DMS114 treated with DMSO at 0.1 percent for 48 hours (cell line): ENCODE measurements around the gene MYBBP1A.
"Not testable (repeated sequence)": the region's sequence is repeated elsewhere in the genome, so short reads cannot be mapped to it uniquely, and the experiment has no call there.

ENCODE experiments used
- DNase-seq: peaks from one replicate; lab custom pipeline; 2025; ENCODE audit not compliant: unreplicated experiment; lab: John Stamatoyannopoulos, UW

MYBBP1A gene

DNA sequence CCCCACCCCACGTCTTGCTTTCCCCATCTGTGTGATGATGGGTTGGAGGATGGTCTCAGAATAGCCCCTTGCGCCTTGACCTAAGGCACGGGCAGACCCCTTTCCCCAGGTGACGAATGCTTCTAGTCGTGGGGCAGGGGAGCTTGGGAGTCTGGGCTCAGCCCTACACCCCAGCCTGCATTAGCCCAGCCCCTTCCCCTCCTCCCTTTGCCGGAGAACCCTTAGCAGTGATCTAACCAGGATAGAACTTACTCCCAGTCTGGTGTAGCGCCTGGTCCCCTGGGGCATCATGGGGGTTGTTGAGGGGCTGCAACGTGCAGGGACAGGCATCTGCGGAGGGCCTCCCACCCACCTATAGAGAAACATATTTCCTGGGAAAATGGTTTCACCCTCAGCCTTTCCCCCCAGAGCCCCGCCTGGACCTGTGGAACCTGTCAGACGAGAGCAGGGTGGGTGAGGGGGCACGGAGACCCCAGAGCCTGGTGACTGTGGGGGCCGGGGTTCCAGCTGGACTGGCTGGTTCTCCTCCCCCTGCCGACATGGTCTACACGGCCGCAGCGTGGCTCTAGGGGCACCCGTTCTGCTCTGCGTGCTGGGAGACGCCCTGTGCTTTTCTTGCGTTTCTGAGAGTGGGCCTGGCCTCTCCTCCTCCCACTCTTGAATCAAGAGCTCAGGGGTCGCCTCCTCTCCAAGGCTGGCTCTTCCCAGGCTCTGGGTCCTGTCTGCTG, 33.9 kb upstream of the MYBBP1A start:
- DNase-seq = no peak

- DNase-seq = no peak
Measured at GRCh38 chr17:4588391-4588790, 33.2 kb upstream of the MYBBP1A start.

DNA sequence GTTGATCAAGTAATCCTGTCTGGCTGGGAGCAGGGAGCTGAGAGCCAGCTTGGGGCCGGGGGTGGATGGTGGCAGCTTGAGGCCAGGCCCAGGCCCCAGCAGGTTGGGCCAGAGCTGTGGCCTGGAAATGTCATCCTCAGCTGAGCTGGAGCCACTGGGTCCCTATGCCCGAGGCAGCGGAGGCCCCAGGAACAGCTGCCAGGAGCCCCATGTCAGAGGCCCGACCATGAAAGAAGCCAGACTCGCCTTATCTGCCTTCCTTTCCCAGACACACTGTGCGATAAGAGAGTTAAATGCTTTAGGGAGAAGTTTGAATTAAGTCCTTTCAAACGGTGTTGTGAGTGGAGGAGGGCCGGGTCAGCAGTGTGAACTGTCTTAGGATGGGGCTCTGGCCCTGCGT, 32.6 kb upstream of the MYBBP1A start:
- no peak for DNase-seq

- DNase-seq = no peak
Measured at GRCh38 chr17:4587195-4587594, 32.0 kb upstream of the MYBBP1A start.

- no peak for DNase-seq
Measured at GRCh38 chr17:4586043-4586442, 30.9 kb upstream of the MYBBP1A start.

DNA sequence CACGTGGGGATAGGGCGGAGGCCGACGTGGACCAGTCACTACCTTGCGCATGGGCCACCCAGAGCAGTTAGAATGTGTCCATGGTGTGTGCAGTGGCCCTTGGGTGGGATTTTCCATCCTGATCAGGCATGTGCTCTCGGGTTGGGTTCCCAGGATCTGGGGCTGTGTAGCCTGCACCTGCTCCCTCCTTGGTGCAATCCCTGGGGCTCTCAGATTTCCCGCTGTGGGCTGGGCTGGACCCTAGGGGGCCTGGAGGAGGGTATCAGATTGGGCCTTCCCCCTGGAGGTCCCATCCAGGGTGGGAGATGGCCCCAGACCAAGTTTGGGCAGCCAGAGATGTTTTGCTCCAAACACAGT, 30.4 kb upstream of the MYBBP1A start:
- DNase-seq = no peak

GRCh38 chr17:4584917-4585637, 29.9 kb upstream of the MYBBP1A start:
- no peak for DNase-seq

- no peak for DNase-seq
Measured at GRCh38 chr17:4584101-4584916, 29.1 kb upstream of the MYBBP1A start, which contains the start of gene SMTNL2. Gene SMTNL2 (plus strand): TSS chr17:4584529. CDS start chr17:4584606, 77 bp downstream.

GRCh38 chr17:4583782-4584100, 28.6 kb upstream of the MYBBP1A start:
- peak; percentile 37 for DNase-seq

- no peak for DNase-seq
Measured at GRCh38 chr17:4583206-4583605, 28.0 kb upstream of the MYBBP1A start.

DNA sequence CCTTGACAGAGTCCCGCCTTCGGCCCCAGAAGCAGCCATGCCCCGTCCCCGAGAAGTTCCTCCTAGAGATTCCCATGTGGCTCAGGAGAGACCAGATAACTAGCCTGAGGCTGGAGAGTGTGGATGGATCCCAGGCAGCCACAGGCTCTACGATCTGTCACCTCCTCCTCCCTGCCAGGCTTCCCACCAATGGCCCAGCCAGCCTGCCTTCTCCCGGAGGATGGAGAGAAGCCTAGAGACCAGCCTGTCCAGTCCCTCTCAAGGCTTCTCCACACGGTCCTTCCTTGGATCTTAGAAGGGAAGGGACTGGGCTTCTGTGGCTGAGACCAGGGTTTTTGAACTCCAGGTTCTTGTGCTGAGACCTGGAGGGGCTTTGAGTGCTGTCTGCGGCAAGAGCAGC, 27.5 kb upstream of the MYBBP1A start:
- DNase-seq = no peak

DNA sequence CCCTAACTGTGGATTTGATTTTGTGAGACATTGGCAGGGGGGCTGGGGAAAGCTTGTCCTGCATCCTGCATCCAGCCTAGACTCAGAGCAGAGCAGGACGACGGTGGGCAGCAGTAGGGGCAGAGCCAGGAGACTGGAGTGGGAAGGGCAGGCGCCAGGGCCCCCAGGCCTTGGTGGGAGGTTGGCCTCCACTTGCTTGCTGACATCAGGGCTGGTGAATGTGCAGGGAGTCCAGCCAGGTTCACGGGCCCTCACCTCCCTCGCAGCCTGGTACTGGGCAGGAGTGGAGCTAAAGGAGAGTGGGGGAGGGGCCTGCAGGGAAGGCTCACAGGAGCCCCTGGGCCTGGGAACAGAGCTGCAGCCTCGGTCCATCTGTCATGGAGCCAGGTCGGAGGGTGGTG, 26.9 kb upstream of the MYBBP1A start:
- no peak for DNase-seq

DNA sequence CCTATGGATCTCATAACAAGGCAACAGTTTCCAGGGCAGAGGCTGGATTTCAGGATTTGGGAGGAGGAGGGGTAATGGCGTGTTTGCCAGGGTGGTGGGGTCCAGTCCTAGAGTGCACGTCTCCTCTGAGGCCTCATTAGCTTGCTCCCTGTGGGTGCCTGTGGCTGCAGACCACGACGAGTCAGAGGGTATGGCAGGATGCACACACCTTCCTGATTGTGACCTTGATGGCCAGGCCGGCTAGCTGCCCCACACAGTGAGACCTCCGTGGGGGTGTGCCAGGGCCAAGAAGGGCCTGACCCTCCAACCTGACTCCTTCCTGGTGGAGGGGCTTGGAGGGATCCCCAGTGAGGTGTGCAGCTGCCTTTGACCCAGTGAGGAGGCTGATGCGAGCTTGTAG, 25.1 kb upstream of the MYBBP1A start:
- DNase-seq = no peak

DNA sequence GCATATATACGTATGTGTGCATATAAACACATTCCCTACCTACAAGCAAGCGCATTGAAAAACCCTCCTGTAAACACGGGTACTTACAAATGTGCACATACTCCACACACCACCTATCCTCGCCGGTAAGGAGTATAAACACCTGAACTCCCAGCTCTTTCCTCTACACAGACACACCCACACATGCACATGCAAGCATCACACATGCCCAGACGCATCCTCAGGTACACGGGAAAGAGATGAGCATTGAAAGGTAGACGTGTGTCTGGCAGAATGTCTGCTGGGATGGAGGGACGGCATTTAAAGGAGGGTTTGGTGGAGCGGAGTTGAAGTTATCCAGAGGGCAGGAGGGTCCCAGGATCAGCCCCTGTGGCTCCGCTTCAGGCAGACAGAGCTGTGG, 24.5 kb upstream of the MYBBP1A start:
- DNase-seq = no peak

- DNase-seq = not testable (repeated sequence)
Measured at GRCh38 chr17:4578349-4578748, 23.2 kb upstream of the MYBBP1A start.

DNA sequence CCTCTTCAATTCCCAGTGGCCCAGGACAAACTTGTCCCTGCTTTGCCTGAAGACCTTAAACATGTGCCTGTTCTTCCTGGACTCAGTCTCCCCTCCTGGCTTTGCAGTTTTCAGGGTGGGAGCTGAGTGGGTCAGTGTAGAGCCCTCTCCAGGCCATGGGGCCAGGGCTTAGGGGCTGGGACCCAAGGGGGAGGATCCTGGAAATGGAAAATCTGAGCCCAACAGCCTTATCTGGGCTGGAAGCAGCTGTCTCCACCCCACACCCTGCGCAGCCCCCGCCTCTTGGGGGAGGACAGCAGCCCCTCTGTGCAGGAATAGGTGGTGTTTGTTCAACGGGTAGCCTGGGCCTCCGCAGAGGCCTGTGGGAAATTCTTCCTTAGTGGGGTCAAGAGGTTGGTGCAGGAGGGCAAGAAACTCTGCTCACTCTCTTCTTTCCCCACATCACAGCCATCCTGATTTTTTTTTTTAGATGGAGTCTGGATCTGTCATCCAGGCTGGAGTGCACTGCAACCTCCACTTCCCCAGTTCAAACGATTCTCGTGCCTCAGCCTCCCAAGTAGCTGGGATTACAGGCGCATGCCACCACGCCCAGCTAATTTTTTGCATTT, 22.3 kb upstream of the MYBBP1A start:
- no peak for DNase-seq

- no peak for DNase-seq
Measured at GRCh38 chr17:4576729-4577322, 21.6 kb upstream of the MYBBP1A start.

DNA sequence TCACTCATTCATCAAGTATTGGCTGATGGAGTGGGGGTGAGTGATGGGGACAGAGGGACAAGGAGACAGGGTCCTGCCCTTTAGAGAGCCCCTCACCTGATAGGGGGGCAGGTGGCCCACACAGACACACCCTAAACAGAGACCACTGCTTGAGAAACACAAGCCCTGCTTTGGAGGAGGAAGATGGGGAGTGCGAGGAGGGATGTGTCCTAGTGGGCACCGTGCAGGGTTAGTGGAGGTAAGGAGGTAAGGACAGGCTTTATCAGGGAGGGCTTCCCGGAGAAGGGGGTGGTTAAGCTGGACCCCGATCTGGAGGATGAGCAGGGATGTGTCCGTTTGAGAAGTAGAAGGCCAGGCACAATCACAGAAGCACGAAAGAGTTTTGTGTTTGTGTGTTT, 21.0 kb upstream of the MYBBP1A start:
- no peak for DNase-seq

DNA sequence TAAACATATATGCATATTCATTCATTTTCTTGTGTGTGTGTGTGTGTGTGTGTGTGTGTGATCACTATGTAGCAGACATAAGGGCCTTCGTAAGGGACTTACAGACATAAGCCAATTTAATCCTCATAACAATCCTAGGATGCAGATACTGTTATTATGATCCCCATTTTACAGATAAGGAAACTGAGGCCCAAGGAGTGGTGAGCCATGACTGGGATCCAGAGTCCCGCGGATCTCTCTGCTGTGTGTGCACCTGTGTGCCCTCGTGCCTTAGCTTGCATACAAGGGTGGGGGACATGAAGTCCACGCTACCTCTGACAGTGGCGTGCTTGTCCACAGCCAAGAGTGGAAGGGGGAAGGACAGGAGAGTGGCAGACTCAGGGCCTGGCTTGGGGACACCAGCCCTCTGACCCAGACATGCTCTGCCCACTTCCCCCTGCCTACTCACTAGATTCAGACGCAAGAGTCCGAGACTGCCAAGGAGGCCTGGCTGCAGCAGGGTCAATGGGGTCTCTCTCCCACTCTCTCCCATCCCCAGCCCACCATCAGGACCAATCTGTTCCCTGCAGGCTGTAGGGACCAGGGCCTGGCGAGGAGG, 19.4 kb upstream of the MYBBP1A start:
- no peak for DNase-seq

DNA sequence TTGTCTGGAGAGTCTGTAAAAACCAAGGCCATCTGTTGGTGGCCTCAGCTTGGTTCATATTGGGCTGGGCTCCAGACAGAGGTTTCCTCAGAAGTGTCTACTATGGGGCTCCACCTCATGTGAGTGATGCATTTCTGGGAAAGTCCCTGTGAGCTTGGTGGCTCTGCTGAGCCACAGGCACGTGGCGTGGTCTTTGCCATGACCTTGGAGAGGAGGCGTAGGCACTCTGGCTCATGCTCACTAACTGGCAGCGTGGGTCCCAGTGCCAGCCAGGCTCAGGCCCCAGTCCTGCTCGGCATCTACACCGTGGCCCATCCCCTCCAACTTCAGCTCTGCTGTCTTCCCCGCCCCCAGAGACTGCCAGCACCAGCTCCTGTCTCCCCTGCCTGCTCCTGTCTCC, 18.5 kb upstream of the MYBBP1A start:
- no peak for DNase-seq

DNA sequence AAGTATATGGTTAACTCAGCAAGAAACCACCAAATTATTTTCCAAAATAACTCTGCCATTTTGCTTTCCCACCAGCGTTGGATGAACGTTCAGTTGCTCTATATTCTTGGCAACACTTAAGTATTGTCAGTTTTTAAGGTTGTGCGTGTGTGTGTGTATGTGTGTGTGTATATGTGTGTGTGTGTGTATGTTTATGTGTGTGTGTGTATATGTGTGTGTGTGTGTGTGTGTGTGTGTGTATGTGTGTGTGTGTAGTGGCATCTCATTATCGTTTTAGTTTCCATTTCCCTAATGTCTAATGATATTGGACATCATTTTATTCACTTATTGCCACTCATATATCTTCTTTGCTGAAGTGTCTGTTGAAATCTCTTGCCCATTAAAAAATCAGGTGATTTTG, 17.9 kb upstream of the MYBBP1A start:
- no peak for DNase-seq
